Endothelial cell (in vitro differentiated cells): Measurements from ENCODE around the gene EGR4. TPM values are rescaled to one million over a fixed set of nuclear protein-coding genes. Genes with fewer than 3 reads are reported as not detected.

Source experiments
- DNase-seq: peaks from one replicate; pipeline ENCODE4 v3.0.0; 2021; ENCODE audit warnings: low spot score
- H3K27ac Mint-ChIP-seq: one replicate; pipeline ENCODE4 v1.8.0; 2021; ENCODE audit warnings: mixed read lengths, inconsistent platforms; ENCODE audit not compliant: unreplicated experiment
- H3K27me3 Mint-ChIP-seq: one replicate; pipeline ENCODE4 v1.8.0; 2021; ENCODE audit warnings: mild to moderate bottlenecking, moderate library complexity, mixed read lengths, inconsistent platforms; ENCODE audit not compliant: unreplicated experiment
- H3K36me3 Mint-ChIP-seq: one replicate; pipeline ENCODE4 v1.8.0; 2021; ENCODE audit warnings: mild to moderate bottlenecking, low read depth, mixed read lengths, inconsistent platforms; ENCODE audit not compliant: unreplicated experiment
- H3K4me1 Mint-ChIP-seq: one replicate; pipeline ENCODE4 v1.8.0; 2021; ENCODE audit warnings: mild to moderate bottlenecking, mixed read lengths, inconsistent platforms; ENCODE audit not compliant: unreplicated experiment
- H3K4me3 Mint-ChIP-seq: one replicate; pipeline ENCODE4 v1.8.0; 2021; ENCODE audit warnings: mild to moderate bottlenecking, mixed read lengths, inconsistent platforms; ENCODE audit not compliant: unreplicated experiment
- H3K9me3 Mint-ChIP-seq: one replicate; pipeline ENCODE4 v1.8.0; 2021; ENCODE audit warnings: mixed read lengths, inconsistent platforms; ENCODE audit not compliant: unreplicated experiment
- CTCF ChIP-seq: fragments of 200-600 bp; sonication (generic); IDR thresholded peaks from one replicate; pipeline ENCODE4 v1.5.0; 2021; ENCODE audit warnings: antibody characterized with exemption; ENCODE audit not compliant: unreplicated experiment
- total RNA-seq: library from RNA; stranded (reverse); fragmentation: NEBNext Ultra II Directional; extraction: Animal tissue kit (Norgen Biotek cat#: 25700); gene quantifications from one replicate; pipeline ENCODE4 v1.2.1, GENCODE V29; 2021; ENCODE audit not compliant: unreplicated experiment

EGR4 gene
- total RNA-seq, 1 donor from 2014 or later = 0.15 TPM

- no peak for DNase-seq
- no peak overlapping the region for H3K27ac Mint-ChIP-seq
- no peaks in the 10 kb centered on the region for H3K36me3 Mint-ChIP-seq
- H3K27me3 Mint-ChIP-seq = no peaks in the 10 kb centered on the region
- H3K4me1 Mint-ChIP-seq = no peaks in the 10 kb centered on the region
- no peaks in the 10 kb centered on the region for H3K9me3 Mint-ChIP-seq
- TF ChIP-seq CTCF = no peak
- no peak overlapping the region for H3K4me3 Mint-ChIP-seq
These were observed 40.7 kb upstream of the EGR4 start for GRCh38 chr2:73334045-73334444.

GRCh38 chr2:73333564-73333963 is 40.2 kb upstream of the EGR4 start:
- H3K27me3 Mint-ChIP-seq = no peaks in the 10 kb centered on the region
- no peak for DNase-seq
- H3K4me1 Mint-ChIP-seq = no peaks in the 10 kb centered on the region
- H3K4me3 Mint-ChIP-seq = no peak overlapping the region
- H3K9me3 Mint-ChIP-seq = no peaks in the 10 kb centered on the region
- H3K36me3 Mint-ChIP-seq = no peaks in the 10 kb centered on the region
- no peak for TF ChIP-seq CTCF
- H3K27ac Mint-ChIP-seq = no peak overlapping the region

- Mint-ChIP-seq H3K4me1 (no peaks in the 10 kb centered on the region), H3K4me3 (no peak overlapping the region), H3K9me3 (no peaks in the 10 kb centered on the region), H3K27ac (no peak overlapping the region), H3K27me3 (peaks cover 4% of the 10 kb centered on the region), H3K36me3 (no peaks in the 10 kb centered on the region)
- no peak for TF ChIP-seq CTCF
- no peak for DNase-seq
These were observed 30.9 kb upstream of the EGR4 start for GRCh38 chr2:73324126-73324725.

GRCh38 chr2:73323551-73323950 is 30.2 kb upstream of the EGR4 start:
- Mint-ChIP-seq H3K27me3 (peaks cover 4% of the 10 kb centered on the region), H3K36me3 (no peaks in the 10 kb centered on the region), H3K27ac (no peak overlapping the region), H3K9me3 (no peaks in the 10 kb centered on the region), H3K4me1 (no peaks in the 10 kb centered on the region), H3K4me3 (no peak overlapping the region)
- DNase-seq = no peak
- TF ChIP-seq CTCF = no peak

- H3K9me3 Mint-ChIP-seq = no peaks in the 10 kb centered on the region
- no peak overlapping the region for H3K4me3 Mint-ChIP-seq
- no peak for DNase-seq
- TF ChIP-seq CTCF = no peak
- no peak overlapping the region for H3K27ac Mint-ChIP-seq
- peaks cover 1% of the 10 kb centered on the region for H3K27me3 Mint-ChIP-seq
- H3K4me1 Mint-ChIP-seq = peaks cover 3% of the 10 kb centered on the region
- H3K36me3 Mint-ChIP-seq = no peaks in the 10 kb centered on the region
These were observed 21.1 kb upstream of the EGR4 start for GRCh38 chr2:73314441-73314840.
